OCI-LY1 (cell line): ENCODE data around the gene STX8.

Source experiments
- EZH2 ChIP-seq: fragments of 200-600 bp; sonication (generic), shearing (Covaris generic); IDR thresholded peaks from 2 replicates; pipeline ENCODE4 v1.8.0; 2017; ENCODE audit warnings: borderline replicate concordance, mixed run types, mild to moderate bottlenecking, antibody characterized with exemption, low read length, moderate library complexity, mixed read lengths
- TF ChIP-seq, protein P1 (sequence below): fragments of 200-600 bp; sonication (generic), shearing (Covaris generic); IDR thresholded peaks from 2 replicates; pipeline ENCODE4 v1.5.1; 2017; ENCODE audit warnings: mild to moderate bottlenecking, antibody characterized with exemption, low read length, moderate library complexity, mixed read lengths

- TF ChIP-seq, protein P1, sequence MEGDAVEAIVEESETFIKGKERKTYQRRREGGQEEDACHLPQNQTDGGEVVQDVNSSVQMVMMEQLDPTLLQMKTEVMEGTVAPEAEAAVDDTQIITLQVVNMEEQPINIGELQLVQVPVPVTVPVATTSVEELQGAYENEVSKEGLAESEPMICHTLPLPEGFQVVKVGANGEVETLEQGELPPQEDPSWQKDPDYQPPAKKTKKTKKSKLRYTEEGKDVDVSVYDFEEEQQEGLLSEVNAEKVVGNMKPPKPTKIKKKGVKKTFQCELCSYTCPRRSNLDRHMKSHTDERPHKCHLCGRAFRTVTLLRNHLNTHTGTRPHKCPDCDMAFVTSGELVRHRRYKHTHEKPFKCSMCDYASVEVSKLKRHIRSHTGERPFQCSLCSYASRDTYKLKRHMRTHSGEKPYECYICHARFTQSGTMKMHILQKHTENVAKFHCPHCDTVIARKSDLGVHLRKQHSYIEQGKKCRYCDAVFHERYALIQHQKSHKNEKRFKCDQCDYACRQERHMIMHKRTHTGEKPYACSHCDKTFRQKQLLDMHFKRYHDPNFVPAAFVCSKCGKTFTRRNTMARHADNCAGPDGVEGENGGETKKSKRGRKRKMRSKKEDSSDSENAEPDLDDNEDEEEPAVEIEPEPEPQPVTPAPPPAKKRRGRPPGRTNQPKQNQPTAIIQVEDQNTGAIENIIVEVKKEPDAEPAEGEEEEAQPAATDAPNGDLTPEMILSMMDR: no peak
- no peak for TF ChIP-seq EZH2
These were observed 141.0 kb downstream of the STX8 start for GRCh38 chr17:9434642-9435057.
